Ovary (tissue), 9 donors: ENCODE results near the gene STK24. TPM values are rescaled to one million over a fixed set of nuclear protein-coding genes. Genes with fewer than 3 reads are reported as not detected.
"Not testable (repeated sequence)": the region's sequence is repeated elsewhere in the genome, so short reads cannot be mapped to it uniquely, and the experiment has no call there.

Source experiments
- DNase-seq, 5 donors: peaks; one replicate each; pipeline ENCODE4 v3.0.0-alpha.2; 2019 to 2020
- H3K27ac ChIP-seq, 2 donors: fragments of 200-600 bp; one replicate each; pipeline versions ENCODE4 v1.5.1 to v1.8.0; 2019 to 2022
- H3K27me3 ChIP-seq: fragments of 200-600 bp; one replicate; pipeline ENCODE4 v1.8.0; 2022
- H3K36me3 ChIP-seq: fragments of 200-600 bp; sonication (generic); one replicate; pipeline ENCODE4 v1.5.1; 2019
- H3K4me1 ChIP-seq: one replicate; pipeline ENCODE4 v1.8.1; 2013; ENCODE audit warnings: mild to moderate bottlenecking, moderate library complexity; ENCODE audit not compliant: insufficient read depth
- H3K4me3 ChIP-seq: fragments of 200-600 bp; sonication (generic); one replicate; pipeline ENCODE4 v1.5.1; 2017
- H3K9me3 ChIP-seq, 2 donors: fragments of 200-600 bp in 1 of 2; sonication (generic) in 1 of 2; one replicate each; pipeline versions ENCODE4 v1.5.1 to v1.8.1; 2013 to 2019; ENCODE audit warnings: mild to moderate bottlenecking in 1 of 2, moderate library complexity in 1 of 2
- EP300 ChIP-seq: sonication (generic); formaldehyde crosslinking; IDR thresholded peaks from one replicate; pipeline ENCODE4 v1.6.1; 2017; ENCODE audit warnings: antibody characterized with exemption
- POLR2A ChIP-seq: fragments of 450-650 bp; IDR thresholded peaks from one replicate; pipeline ENCODE4 v1.6.1; 2017; ENCODE audit warnings: antibody characterized with exemption, mild to moderate bottlenecking, moderate library complexity
- WGBS, 3 donors: extraction: QIAGEN DNeasy Blood & Tissue Kit in 1 of 3; methylation state at CpG; one replicate each; pipeline versions ENCODE4 v1.1.5 to v1.1.7; 2013 to 2017; 5-methylcytosine and 5-hydroxymethylcytosine counted together
- intact Hi-C, 4 donors: fragments of 100-400 bp; cut with DNase I; formaldehyde crosslinking; loops; one replicate each; pipeline versions ENCODE4 v1.11.0 to v1.15.1; 2022 to 2023
- polyA plus RNA-seq, 2 donors: library from polyadenylated mRNA; stranded (reverse); fragments of 200-250 nt in 1 of 2; fragments of 350-450 nt in 1 of 2; fragmentation: Illumina TruSeq in 1 of 2; extraction: RNeasy Lipid Tissue Mini Kit (QIAGEN cat#74804) in 1 of 2; gene quantifications; one replicate each; pipeline ENCODE4 v1.2.3, GENCODE V29; 2013 to 2014
- total RNA-seq, 7 donors: library from RNA; depleted of rRNA in 2 of 7; stranded (reverse); fragments of >200 nt in 2 of 7; fragmentation: NEBNext Ultra II Directional in 3 of 7; extraction: Animal tissue kit (Norgen Biotek cat#: 25700) in 3 of 7; gene quantifications; one replicate each; pipeline versions ENCODE4 v1.1.0 to v1.2.4, GENCODE V29; 2016 to 2023
- TF ChIP-seq, protein P1 (sequence below), 3 donors: fragments of 450-650 bp in 2 of 3; fragments of 200-600 bp in 1 of 3; IDR thresholded peaks; one replicate each; pipeline versions ENCODE4 v1.5.1 to v1.8.0; 2016 to 2022; ENCODE audit warnings: antibody characterized with exemption in 3 of 3, mild to moderate bottlenecking in 1 of 3
- donor health status: DM: no; HTN: no; CAD: no; lungs with moderate emphysema.
- donor health status: DM: no; HTN: no; CAD: no.
- donor health status: Bipolar disorder and iron deficiency.
- donor health status: DM: yes; HTN: yes; CAD: no.
- donor health status: DM: no; HTN: no; CAD: no.
- donor health status: DM: yes; HTN: yes; CAD: no.

Gene STK24
- total and polyA plus RNA-seq, 9 donors: 34.0 to 153 (median 60.6) TPM

- TF ChIP-seq EP300 (no peak), POLR2A (no peak)
- TF ChIP-seq, protein P1, sequence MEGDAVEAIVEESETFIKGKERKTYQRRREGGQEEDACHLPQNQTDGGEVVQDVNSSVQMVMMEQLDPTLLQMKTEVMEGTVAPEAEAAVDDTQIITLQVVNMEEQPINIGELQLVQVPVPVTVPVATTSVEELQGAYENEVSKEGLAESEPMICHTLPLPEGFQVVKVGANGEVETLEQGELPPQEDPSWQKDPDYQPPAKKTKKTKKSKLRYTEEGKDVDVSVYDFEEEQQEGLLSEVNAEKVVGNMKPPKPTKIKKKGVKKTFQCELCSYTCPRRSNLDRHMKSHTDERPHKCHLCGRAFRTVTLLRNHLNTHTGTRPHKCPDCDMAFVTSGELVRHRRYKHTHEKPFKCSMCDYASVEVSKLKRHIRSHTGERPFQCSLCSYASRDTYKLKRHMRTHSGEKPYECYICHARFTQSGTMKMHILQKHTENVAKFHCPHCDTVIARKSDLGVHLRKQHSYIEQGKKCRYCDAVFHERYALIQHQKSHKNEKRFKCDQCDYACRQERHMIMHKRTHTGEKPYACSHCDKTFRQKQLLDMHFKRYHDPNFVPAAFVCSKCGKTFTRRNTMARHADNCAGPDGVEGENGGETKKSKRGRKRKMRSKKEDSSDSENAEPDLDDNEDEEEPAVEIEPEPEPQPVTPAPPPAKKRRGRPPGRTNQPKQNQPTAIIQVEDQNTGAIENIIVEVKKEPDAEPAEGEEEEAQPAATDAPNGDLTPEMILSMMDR (IDR thresholded peaks at IDR 0.05): no peak
- Histone ChIP-seq H3K27ac (no peak overlapping the region), H3K9me3 (no peaks in the 10 kb centered on the region), H3K4me1 (peaks cover 11% of the 10 kb centered on the region), H3K27me3 (no peaks in the 10 kb centered on the region), H3K36me3 (no peaks in the 10 kb centered on the region), H3K4me3 (no peak overlapping the region)
- 67 to 81% (median 80%) methylated on average over 11 of the region's 11 CpGs for WGBS, 3 donors
- intact Hi-C loops: loop anchor here (10.0 kb wide), 3 partner anchors 87 to 597 kb away; no protein-coding TSS in a partner anchor
- no peak for DNase-seq
Measured at GRCh38 chr13:98571955-98572662, 4.8 kb downstream of the STK24 start.

- peak in 1 of 5 donors; percentile 13 for DNase-seq
- peaks cover 17% of the 10 kb centered on the region for H3K4me1 ChIP-seq
- H3K27me3 ChIP-seq: no peaks in the 10 kb centered on the region
- intact Hi-C loops: loop anchor here (10.0 kb wide), 3 partner anchors 86 to 596 kb away; no protein-coding TSS in a partner anchor
- TF ChIP-seq, protein P1 (IDR thresholded peaks at IDR 0.05): no peak
- TF ChIP-seq EP300: no peak
- peak overlapping the region; percentile 11 for H3K4me3 ChIP-seq
- no peaks in the 10 kb centered on the region for H3K9me3 ChIP-seq
- H3K36me3 ChIP-seq: no peaks in the 10 kb centered on the region
- no peak overlapping the region for H3K27ac ChIP-seq
- WGBS, 3 donors: 35 to 40% (median 38%) methylated on average over 10 of the region's 10 CpGs
Measured at GRCh38 chr13:98570929-98571372, 6.0 kb downstream of the STK24 start.

- H3K9me3 ChIP-seq, DNase-seq, H3K4me3 ChIP-seq, H3K27ac ChIP-seq, H3K36me3 ChIP-seq, H3K27me3 ChIP-seq: not testable (repeated sequence)
- 85 to 87% (median 85%) methylated on average over 17 of the region's 17 CpGs for WGBS, 3 donors
- intact Hi-C loops: loop anchor here (10.0 kb wide), 4 partner anchors 65 to 595 kb away; no protein-coding TSS in a partner anchor
- H3K4me1 ChIP-seq: peaks cover 25% of the 10 kb centered on the region
Measured at GRCh38 chr13:98569494-98570367, 7.2 kb downstream of the STK24 start.

DNA sequence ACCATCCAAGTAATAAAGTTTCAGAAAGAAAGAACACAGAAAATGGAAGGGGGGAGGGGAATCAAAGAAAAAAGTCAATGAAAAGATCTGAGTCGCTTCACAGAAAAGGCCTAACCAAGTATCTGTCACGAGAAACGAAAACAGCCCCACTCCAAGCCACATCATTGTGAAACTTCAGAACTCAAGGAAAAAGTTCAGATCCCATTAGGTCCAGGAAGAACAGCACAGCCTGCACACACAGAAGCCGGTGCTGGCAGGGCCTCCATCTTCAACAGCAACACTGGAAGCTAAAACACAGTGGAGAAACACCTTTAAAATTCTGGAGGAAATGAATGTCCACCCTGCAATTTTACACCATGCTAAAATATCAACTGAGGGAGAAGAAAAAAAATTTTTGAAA lies 8.0 kb downstream of the STK24 start:
- Histone ChIP-seq H3K4me1 (peaks cover 31% of the 10 kb centered on the region), H3K27me3 (no peaks in the 10 kb centered on the region), H3K9me3 (no peaks in the 10 kb centered on the region), H3K27ac (no peak overlapping the region), H3K36me3 (no peaks in the 10 kb centered on the region), H3K4me3 (no peak overlapping the region)
- intact Hi-C loops: loop anchor here in 1 of 4 donors (10.0 kb wide), 1 partner anchor 64 kb away; no protein-coding TSS in a partner anchor
- no peak for TF ChIP-seq EP300
- TF ChIP-seq POLR2A: no peak
- TF ChIP-seq, protein P1 (IDR thresholded peaks at IDR 0.05): no peak
- DNase-seq: no peak
- WGBS, 3 donors: 89 to 98% (median 96%) methylated on average over 4 of the region's 4 CpGs
